NCI-H526 treated with DMSO at 0.1 percent for 48 hours (cell line): ENCODE data around the gene PELI1.
A peak's percentile ranks its signal among the peaks of the same experiment; 100 is the strongest.
"Not testable (repeated sequence)": the region's sequence is repeated elsewhere in the genome, so short reads cannot be mapped to it uniquely, and the experiment has no call there.

Source experiments
- DNase-seq: peaks from one replicate; lab custom pipeline; 2025; lab: John Stamatoyannopoulos, UW

Gene PELI1

DNA sequence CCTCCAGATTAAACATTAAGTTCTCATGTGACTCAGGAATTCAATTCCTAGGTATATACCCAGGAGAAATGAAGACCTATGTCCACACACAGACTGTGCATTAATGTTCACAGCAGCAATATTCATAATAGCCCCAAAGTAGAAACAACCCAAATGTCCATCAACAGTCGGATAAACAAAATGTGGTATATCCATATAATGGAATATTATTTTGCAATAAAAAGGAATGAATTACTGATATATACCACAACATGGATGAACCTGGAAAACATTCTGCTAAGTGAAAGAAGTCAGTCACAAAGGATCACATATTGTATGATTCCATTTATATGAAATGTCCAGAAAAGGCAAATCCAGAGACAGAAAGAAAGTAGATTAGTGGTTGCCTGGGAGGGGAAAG lies 20.5 kb downstream of the PELI1 start:
- no peak for DNase-seq

DNA sequence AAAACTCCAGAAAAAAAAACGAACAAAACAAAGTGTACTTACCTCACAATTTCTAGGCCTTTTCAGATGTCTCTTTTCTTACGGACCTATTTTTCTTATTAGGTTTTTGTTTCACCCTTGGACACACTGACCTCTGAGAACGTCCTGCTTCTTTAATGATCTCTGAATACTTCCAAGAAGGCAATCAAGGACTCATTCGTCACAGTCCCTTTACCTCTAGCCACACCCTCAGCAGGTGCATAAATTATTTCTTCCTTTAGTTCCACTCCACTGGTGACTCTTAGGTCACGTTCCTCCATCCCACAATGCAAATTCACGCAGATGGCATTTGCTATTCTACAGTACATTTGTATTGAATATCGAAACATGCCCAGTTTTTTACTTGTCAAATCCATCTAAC lies 21.9 kb downstream of the PELI1 start:
- no peak for DNase-seq

DNA sequence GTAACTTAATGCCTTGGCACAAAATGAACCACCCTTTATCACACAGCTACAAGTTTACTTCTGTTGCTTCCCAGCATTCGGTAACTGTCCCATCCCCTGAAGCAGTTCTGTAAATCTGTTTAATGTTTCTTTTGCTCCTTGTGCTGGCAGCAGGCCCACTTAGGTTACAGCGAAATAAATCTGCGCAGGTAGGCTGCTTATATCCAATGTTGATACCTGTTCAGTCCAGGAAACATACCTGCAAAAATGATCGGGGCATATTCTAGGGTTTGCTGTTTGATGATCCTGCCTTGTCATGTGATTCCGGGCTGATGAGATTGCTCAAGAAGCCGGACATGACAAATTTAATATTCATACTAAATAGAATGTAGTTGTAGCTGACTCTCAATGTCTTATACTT lies 23.3 kb downstream of the PELI1 start:
- DNase-seq = no peak

GRCh38 chr2:64120008-64120407 lies 24.2 kb downstream of the PELI1 start:
- DNase-seq = no peak

- DNase-seq = peak; percentile 13
Measured at GRCh38 chr2:64119369-64119768, 24.9 kb downstream of the PELI1 start.

GRCh38 chr2:64115808-64116598 lies 28.2 kb downstream of the PELI1 start:
- no peak for DNase-seq

DNA sequence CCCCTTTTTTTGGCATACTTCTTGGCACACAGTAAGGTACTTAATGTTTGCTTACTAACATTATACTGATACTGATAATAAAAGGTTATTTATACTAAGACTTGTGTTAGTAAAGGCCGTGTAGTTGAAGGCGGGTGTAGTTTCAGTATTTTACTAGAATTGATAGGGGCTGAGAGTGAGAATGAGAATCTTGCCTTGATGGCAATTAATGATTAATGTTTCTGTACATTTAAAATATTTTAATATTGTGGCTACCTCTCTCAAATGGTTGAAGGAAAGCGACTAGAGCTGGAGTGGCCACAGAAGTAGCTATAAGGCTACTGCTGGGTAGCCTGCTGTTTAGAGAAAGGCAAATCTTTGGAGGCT lies 29.3 kb downstream of the PELI1 start:
- DNase-seq = no peak

- no peak for DNase-seq
Measured at GRCh38 chr2:64114063-64114911, 29.9 kb downstream of the PELI1 start.

DNA sequence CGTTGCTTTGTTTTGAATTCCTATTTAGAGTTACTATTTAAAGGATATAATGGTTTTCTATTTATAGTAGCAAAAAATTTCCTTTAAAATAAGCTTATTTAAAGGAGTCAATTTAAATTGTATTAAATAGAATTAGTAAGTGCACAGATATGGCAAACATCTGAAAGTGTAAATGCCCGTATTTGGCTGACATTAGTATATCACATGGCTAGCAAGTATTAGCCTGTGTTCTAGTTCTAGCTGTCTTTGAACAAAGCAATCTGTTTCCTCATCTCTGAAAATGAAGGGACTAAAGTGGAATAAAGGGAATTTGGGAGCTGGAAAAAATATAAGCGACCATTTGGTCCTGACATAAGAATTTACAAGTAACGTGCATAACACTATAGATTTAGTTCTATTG lies 32.2 kb downstream of the PELI1 start:
- no peak for DNase-seq

DNA sequence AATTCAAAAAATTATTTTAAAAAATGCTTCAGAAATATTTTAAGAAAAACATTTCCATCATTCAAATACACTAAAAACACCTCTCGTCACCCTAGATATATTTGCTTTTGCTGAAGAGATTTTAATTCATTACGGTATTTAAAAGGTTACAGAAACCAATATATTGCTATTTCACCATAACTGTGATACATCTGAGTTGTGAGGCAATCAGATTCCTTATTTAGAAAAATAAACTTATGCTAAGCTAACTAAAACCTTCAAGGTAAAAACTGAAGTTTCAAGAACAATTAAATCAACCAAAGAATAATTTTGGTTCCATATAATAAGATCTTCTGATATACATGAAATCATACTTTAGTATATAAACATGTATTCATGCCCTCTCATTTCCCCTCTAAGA lies 32.8 kb downstream of the PELI1 start:
- no peak for DNase-seq

GRCh38 chr2:64108666-64109241 lies 35.5 kb downstream of the PELI1 start:
- DNase-seq = no peak

GRCh38 chr2:64106481-64106880 lies 37.7 kb downstream of the PELI1 start:
- no peak for DNase-seq

GRCh38 chr2:64105670-64106461 lies 38.4 kb downstream of the PELI1 start:
- no peak for DNase-seq

GRCh38 chr2:64104933-64105332 lies 39.3 kb downstream of the PELI1 start:
- no peak for DNase-seq

- DNase-seq = not testable (repeated sequence)
Measured at GRCh38 chr2:64102736-64103135, 41.5 kb downstream of the PELI1 start.

DNA sequence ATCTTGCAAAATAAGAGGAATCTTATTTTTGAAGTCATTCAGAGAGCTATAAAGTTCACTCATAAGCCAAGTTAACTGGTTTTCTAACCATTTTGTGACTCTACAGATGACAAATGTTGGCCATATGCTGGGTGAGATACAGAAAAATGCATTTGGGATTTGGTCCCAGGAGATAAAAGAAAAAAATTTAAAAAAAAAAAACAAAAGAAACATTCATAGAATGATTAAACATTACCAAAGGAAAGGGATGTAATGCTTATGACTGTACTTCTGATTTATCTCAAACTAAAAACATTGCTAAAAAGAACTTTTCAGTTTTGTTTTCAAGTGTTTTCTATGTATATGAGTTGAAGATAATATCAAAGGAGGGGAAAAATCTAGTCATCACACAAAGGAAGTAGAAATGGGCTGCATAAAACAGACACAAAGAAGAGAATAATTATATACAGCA lies 43.1 kb downstream of the PELI1 start:
- no peak for DNase-seq

DNA sequence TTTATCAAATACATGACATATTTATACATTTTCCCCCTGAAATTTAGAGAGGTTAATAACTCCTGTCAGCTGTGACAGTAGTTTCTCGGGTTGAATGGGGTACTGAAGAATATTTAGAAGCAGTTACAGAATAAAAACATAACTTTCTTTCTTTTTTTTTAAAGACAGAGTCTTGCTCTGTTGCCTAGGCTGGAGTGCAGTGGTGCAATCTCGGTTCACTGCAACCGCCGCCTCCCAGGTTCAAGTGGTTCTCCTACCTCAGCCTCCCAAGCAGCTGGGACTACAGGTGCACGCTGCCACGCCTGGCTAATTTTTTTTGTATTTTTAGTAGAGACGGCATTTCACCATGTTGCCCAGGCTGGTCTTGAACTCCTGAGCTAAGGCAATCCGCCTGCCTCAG lies 43.6 kb downstream of the PELI1 start:
- not testable (repeated sequence) for DNase-seq

GRCh38 chr2:64094663-64095382 lies 49.4 kb downstream of the PELI1 start:
- no peak for DNase-seq

DNA sequence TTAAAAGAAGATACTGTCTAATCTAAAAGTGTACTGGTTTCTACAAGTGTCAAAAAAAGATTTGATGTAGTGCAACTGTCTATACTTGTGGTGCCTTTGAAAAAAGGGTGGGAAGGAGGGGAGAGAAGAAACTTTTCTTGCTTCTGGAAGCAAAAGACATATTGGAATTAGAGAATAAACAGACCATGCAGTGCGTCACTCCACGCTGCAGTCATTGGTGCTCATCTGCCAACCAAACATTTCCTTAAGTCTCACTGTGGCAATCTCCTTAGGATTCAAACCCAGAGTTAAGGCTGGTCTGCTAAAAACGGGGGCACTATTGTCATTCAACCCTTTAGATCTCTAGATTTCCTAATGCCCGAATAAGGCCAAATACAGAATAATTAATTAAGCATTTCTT lies 50.9 kb downstream of the PELI1 start:
- DNase-seq = no peak

DNA sequence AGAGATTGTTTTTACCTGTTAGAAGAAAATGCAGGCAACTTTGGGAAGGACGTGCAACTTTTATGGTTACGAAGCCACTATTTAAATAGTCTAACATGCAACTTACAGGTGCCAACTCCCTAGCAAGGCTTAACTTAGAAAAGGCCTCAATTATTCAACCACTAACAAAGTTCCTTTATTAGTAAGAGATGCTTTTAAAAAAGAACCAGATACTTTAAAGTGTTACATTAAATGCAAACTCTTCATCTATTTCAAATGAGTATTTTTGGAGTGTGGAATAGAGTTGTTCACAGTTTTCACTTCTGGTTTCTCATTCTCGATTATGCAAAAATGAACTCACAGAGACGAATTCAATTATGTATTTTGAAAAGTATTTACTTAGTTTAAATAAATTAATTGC lies 51.7 kb downstream of the PELI1 start:
- DNase-seq = no peak

DNA sequence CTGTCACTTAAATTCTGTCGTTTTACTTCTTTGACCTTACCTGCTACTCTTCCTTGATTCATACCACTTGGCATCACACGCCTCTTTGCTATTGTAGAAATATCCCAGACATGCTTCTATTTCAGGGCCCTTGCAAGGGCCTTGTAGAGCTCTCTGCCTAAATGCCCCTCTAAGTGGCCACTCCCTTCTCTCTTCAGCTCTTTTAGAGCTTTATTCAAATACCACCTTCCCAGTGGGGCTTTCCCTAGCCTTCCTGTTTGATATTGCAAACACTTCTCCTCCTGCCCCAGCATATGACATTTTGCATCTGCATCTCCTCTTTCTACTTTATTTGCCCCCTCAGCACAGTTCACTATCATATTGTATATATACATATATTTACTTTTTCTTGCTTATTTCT lies 54.0 kb downstream of the PELI1 start:
- no peak for DNase-seq
